Fibroblast of lung (primary cell): ENCODE results near the gene LRRC53. TPM values are rescaled to one million over a fixed set of nuclear protein-coding genes. Genes with fewer than 3 reads are reported as not detected.

Experiments used
- DNase-seq, 2 donors: peaks; one replicate each; pipeline versions ENCODE4 v3.0.0 to v3.0.0-alpha.2; 2010; ENCODE audit warnings: low read depth in 2 of 2
- H2AFZ ChIP-seq: 2 replicates; pipeline ENCODE4 v1.5.1; 2012; ENCODE audit warnings: low read length, control low read depth, inconsistent platforms
- H3K27ac ChIP-seq: 2 replicates; pipeline ENCODE4 v1.5.1; 2011; ENCODE audit warnings: low read length, control low read depth; ENCODE audit not compliant: insufficient read depth
- H3K27me3 ChIP-seq: 2 replicates; pipeline ENCODE4 v1.5.1; 2011; ENCODE audit warnings: mild to moderate bottlenecking, low read length; ENCODE audit not compliant: control insufficient read depth, insufficient read depth
- H3K36me3 ChIP-seq: 2 replicates; pipeline ENCODE4 v1.5.1; 2011; ENCODE audit warnings: low read length; ENCODE audit not compliant: control insufficient read depth, insufficient read depth
- H3K4me1 ChIP-seq: 2 replicates; pipeline ENCODE4 v1.5.1; 2011; ENCODE audit warnings: low read length; ENCODE audit not compliant: control insufficient read depth, insufficient read depth; ENCODE audit errors: extremely low read depth
- H3K4me2 ChIP-seq: 2 replicates; pipeline ENCODE4 v1.5.1; 2011; ENCODE audit warnings: low read length, control low read depth; ENCODE audit not compliant: insufficient read depth; ENCODE audit errors: extremely low read depth
- H3K4me3 ChIP-seq, 4 experiments: fragments of 200-600 bp in 1 of 4; sonication (generic) in 1 of 4; replicated peaks in 1 of 4; 2 replicates each; pipeline ENCODE4 v1.5.1; 2011 to 2016; ENCODE audit warnings: low read length in 4 of 4, low read depth in 3 of 4, mild to moderate bottlenecking in 3 of 4, control low read depth in 2 of 4, inconsistent platforms in 1 of 4, mixed read lengths in 1 of 4; ENCODE audit not compliant: insufficient read depth in 1 of 4; ENCODE audit errors: control extremely low read depth in 1 of 4
- H3K79me2 ChIP-seq: 2 replicates; pipeline ENCODE4 v1.5.1; 2012; ENCODE audit warnings: mild to moderate bottlenecking, low read length, inconsistent platforms; ENCODE audit not compliant: control insufficient read depth, insufficient read depth
- H3K9ac ChIP-seq: 2 replicates; pipeline ENCODE4 v1.5.1; 2011; ENCODE audit warnings: mild to moderate bottlenecking, low read length, control low read depth; ENCODE audit not compliant: insufficient read depth
- H3K9me3 ChIP-seq: 2 replicates; pipeline ENCODE4 v1.5.1; 2012; ENCODE audit warnings: low read depth, low read length; ENCODE audit not compliant: control insufficient read depth, insufficient read depth
- H4K20me1 ChIP-seq: 2 replicates; pipeline ENCODE4 v1.5.1; 2011; ENCODE audit warnings: low read length; ENCODE audit not compliant: control insufficient read depth, insufficient read depth; ENCODE audit errors: extremely low read depth
- CTCF ChIP-seq, 2 donors: IDR thresholded peaks in 1 of 2; conservative IDR thresholded peaks in 1 of 2; 1 replicate in 1 of 2; 2 replicates in 1 of 2; pipeline ENCODE4 v1.5.1; 2011 to 2012; ENCODE audit warnings: low read length in 2 of 2, control low read depth in 1 of 2, inconsistent platforms in 1 of 2, low read depth in 1 of 2, mild to moderate bottlenecking in 1 of 2
- EZH2 ChIP-seq: IDR thresholded peaks from 2 replicates; pipeline ENCODE4 v1.5.1; 2012; ENCODE audit warnings: low read length, control low read depth, mild to moderate bottlenecking; ENCODE audit errors: missing control alignments
- polyA plus RNA-seq, 2 donors: library from polyadenylated mRNA; depleted of rRNA in 1 of 2; stranded (reverse) in 1 of 2; unstranded in 1 of 2; fragments of >200 nt; gene quantifications; 2 replicates each; pipeline ENCODE4 v1.2.1, GENCODE V29; 2011 to 2012; ENCODE audit warnings: missing spikeins in 1 of 2
- total RNA-seq: library from RNA; depleted of rRNA; stranded (reverse); fragments of >200 nt; gene quantifications from 2 replicates; pipeline ENCODE4 v1.2.1, GENCODE V29; 2014

Gene LRRC53
- total and polyA plus RNA-seq, 2 donors (not counting 1 experiment from before 2014, with no cell fraction given) = not detected

GRCh38 chr1:74481607-74482006, 30.8 kb downstream of the LRRC53 start:
- no peak overlapping the region for H3K27ac ChIP-seq
- H4K20me1 ChIP-seq = no peaks in the 10 kb centered on the region
- no peaks in the 10 kb centered on the region for H3K27me3 ChIP-seq
- H3K36me3 ChIP-seq = no peaks in the 10 kb centered on the region
- H3K4me3 ChIP-seq = no peak overlapping the region
- no peak overlapping the region for H3K9ac ChIP-seq
- H3K4me2 ChIP-seq = no peak overlapping the region
- H3K9me3 ChIP-seq = no peaks in the 10 kb centered on the region
- TF ChIP-seq EZH2 = no peak
- no peak for TF ChIP-seq CTCF (conservative IDR thresholded peaks at IDR 0.05 in 1 of 2, IDR thresholded peaks at IDR 0.05 in 1 of 2; ENCODE audit: low read depth in 1 of 2, low read length in 2 of 2)
- no peaks in the 10 kb centered on the region for H3K4me1 ChIP-seq
- no peaks in the 10 kb centered on the region for H3K79me2 ChIP-seq
- H2AFZ ChIP-seq = no peak overlapping the region
- no peak for DNase-seq

- no peaks in the 10 kb centered on the region for H3K36me3 ChIP-seq
- no peak overlapping the region for H3K9ac ChIP-seq
Observed at GRCh38 chr1:74480068-74480467, 32.3 kb downstream of the LRRC53 start.

GRCh38 chr1:74478979-74479378, 33.4 kb downstream of the LRRC53 start:
- Histone ChIP-seq H3K36me3 (no peaks in the 10 kb centered on the region), H3K4me2 (no peak overlapping the region), H3K9ac (no peak overlapping the region), H4K20me1 (no peaks in the 10 kb centered on the region), H3K4me1 (no peaks in the 10 kb centered on the region), H3K9me3 (no peaks in the 10 kb centered on the region), H3K27me3 (no peaks in the 10 kb centered on the region), H3K4me3 (no peak overlapping the region), H3K27ac (no peak overlapping the region), H3K79me2 (no peaks in the 10 kb centered on the region), H2AFZ (no peak overlapping the region)
- no peak for DNase-seq
- no peak for TF ChIP-seq EZH2
- TF ChIP-seq CTCF (conservative IDR thresholded peaks at IDR 0.05 in 1 of 2, IDR thresholded peaks at IDR 0.05 in 1 of 2; ENCODE audit: low read depth in 1 of 2, low read length in 2 of 2) = no peak

More at GRCh38 chr1:74480068-74480467, 32.3 kb downstream of the LRRC53 start:
- TF ChIP-seq EZH2 (no peak), CTCF (conservative IDR thresholded peaks at IDR 0.05 in 1 of 2, IDR thresholded peaks at IDR 0.05 in 1 of 2; ENCODE audit: low read depth in 1 of 2, low read length in 2 of 2) (no peak)
- Histone ChIP-seq H3K4me1 (no peaks in the 10 kb centered on the region), H3K4me3 (no peak overlapping the region), H3K27me3 (no peaks in the 10 kb centered on the region), H3K4me2 (no peak overlapping the region), H3K27ac (no peak overlapping the region), H3K79me2 (no peaks in the 10 kb centered on the region), H2AFZ (no peak overlapping the region), H3K9me3 (no peaks in the 10 kb centered on the region), H4K20me1 (no peaks in the 10 kb centered on the region)
- DNase-seq = no peak
